Spleen (tissue), 7 donors: ENCODE data around the gene GSG1L.

Source experiments
- CTCF ChIP-seq, 11 experiments: fragments of 200-600 bp in 7 of 11; fragments of 450-650 bp in 4 of 11; sonication (generic) in 4 of 11; IDR thresholded peaks in 8 of 11; conservative IDR thresholded peaks in 3 of 11; 1 replicate in 7 of 11; 2 replicates in 4 of 11; pipeline versions ENCODE4 v1.4.0 to v1.8.0; 2016 to 2021; ENCODE audit warnings: antibody characterized with exemption in 11 of 11, inconsistent platforms in 4 of 11, mild to moderate bottlenecking in 1 of 11
- POLR2A ChIP-seq, 3 donors: fragments of 450-650 bp; IDR thresholded peaks; one replicate each; pipeline ENCODE4 v1.5.1; 2017; ENCODE audit warnings: antibody characterized with exemption in 3 of 3, mild to moderate bottlenecking in 1 of 3
- donor health status: DM: no; HTN: no; CAD: no; lungs with moderate emphysema.
- donor health status: DM: no; HTN: no; CAD: no.
- donor health status: DM: no; HTN: no; CAD: no.

GRCh38 chr16:27952811-27953210, 110.7 kb downstream of the GSG1L start:
- no peak for TF ChIP-seq CTCF (IDR thresholded peaks at IDR 0.05 in 8 of 11, conservative IDR thresholded peaks at IDR 0.05 in 3 of 11)
- no peak for TF ChIP-seq POLR2A (IDR thresholded peaks at IDR 0.05)
